SK-N-MC (cell line): ENCODE measurements around the gene TMIGD3.

Experiments used
- EZH2 ChIP-seq: fragments of 200-600 bp; sonication (generic); IDR thresholded peaks from one replicate; pipeline ENCODE4 v1.6.1; 2017; ENCODE audit warnings: antibody characterized with exemption
- FOXP2 ChIP-seq: optimal IDR thresholded peaks from 2 replicates; pipeline ENCODE3; 2011; ENCODE audit warnings: mild to moderate bottlenecking, moderate library complexity; ENCODE audit not compliant: insufficient read depth; ENCODE audit errors: extremely low read length, control extremely low read depth
- POLR2AphosphoS5 ChIP-seq: IDR thresholded peaks from 2 replicates; pipeline ENCODE4 v1.6.1; 2012; ENCODE audit warnings: mild to moderate bottlenecking, low read depth, low read length, borderline replicate concordance

- TF ChIP-seq POLR2AphosphoS5, result no peak
- no peak for TF ChIP-seq EZH2
- no peak for TF ChIP-seq FOXP2
Measured at GRCh38 chr1:111497592-111497991, 5.8 kb downstream of the TMIGD3 start.
